Keratinocyte (primary cell): ENCODE results near the gene TMEM52B. TPM values are rescaled to one million over a fixed set of nuclear protein-coding genes. Genes with fewer than 3 reads are reported as not detected.
A peak's percentile ranks its signal among the peaks of the same experiment; 100 is the strongest.

Source experiments
- DNase-seq: peaks from one replicate; pipeline ENCODE4 v3.0.0-alpha.2; 2011; ENCODE audit warnings: low read depth, missing footprints, low spot score
- FAIRE-seq: peaks from 2 replicates; lab custom pipeline; 2011; peaks lifted over from hg19 to GRCh38; lab: Jason Lieb, UNC
- H2AFZ ChIP-seq: 2 replicates; pipeline ENCODE4 v1.6.0; 2012; ENCODE audit warnings: low read length, control low read depth, inconsistent platforms; ENCODE audit not compliant: control insufficient read depth
- H3K27ac ChIP-seq: 2 replicates; pipeline ENCODE4 v1.5.1; 2011; ENCODE audit warnings: low read length; ENCODE audit not compliant: control insufficient read depth, insufficient read depth
- H3K27me3 ChIP-seq: 3 replicates; pipeline ENCODE4 v1.6.0; 2011; ENCODE audit warnings: low read length; ENCODE audit not compliant: control insufficient read depth, insufficient read depth; ENCODE audit errors: extremely low read depth
- H3K36me3 ChIP-seq, 2 experiments: 2 replicates in 1 of 2; 3 replicates in 1 of 2; pipeline ENCODE4 v1.5.1; 2011; ENCODE audit warnings: low read length in 2 of 2, mild to moderate bottlenecking in 1 of 2; ENCODE audit not compliant: control insufficient read depth in 2 of 2, insufficient read depth in 2 of 2; ENCODE audit errors: extremely low read depth in 1 of 2
- H3K4me1 ChIP-seq: 3 replicates; pipeline ENCODE4 v1.5.1; 2011; ENCODE audit warnings: low read length; ENCODE audit not compliant: control insufficient read depth, insufficient read depth; ENCODE audit errors: extremely low read depth
- H3K4me2 ChIP-seq: 3 replicates; pipeline ENCODE4 v1.6.0; 2011; ENCODE audit warnings: low read depth, low read length; ENCODE audit not compliant: control insufficient read depth, insufficient read depth; ENCODE audit errors: extremely low read depth
- H3K4me3 ChIP-seq, 3 experiments: fragments of 200-600 bp in 1 of 3; sonication (generic) in 1 of 3; 2 replicates in 2 of 3; 3 replicates in 1 of 3; pipeline ENCODE4 v1.5.1; 2011 to 2016; ENCODE audit warnings: low read length in 3 of 3, mild to moderate bottlenecking in 3 of 3, control low read depth in 2 of 3, inconsistent platforms in 1 of 3, low read depth in 1 of 3, mixed read lengths in 1 of 3, mixed run types in 1 of 3, moderate library complexity in 1 of 3; ENCODE audit not compliant: control insufficient read depth in 2 of 3, insufficient read depth in 2 of 3; ENCODE audit errors: extremely low read depth in 1 of 3
- H3K79me2 ChIP-seq: 2 replicates; pipeline ENCODE4 v1.6.0; 2012; ENCODE audit warnings: low read length; ENCODE audit not compliant: control insufficient read depth, insufficient read depth
- H3K9ac ChIP-seq: 3 replicates; pipeline ENCODE4 v1.6.0; 2011; ENCODE audit warnings: low read length; ENCODE audit not compliant: control insufficient read depth, insufficient read depth; ENCODE audit errors: extremely low read depth
- H3K9me1 ChIP-seq: 3 replicates; pipeline ENCODE4 v1.6.0; 2011; ENCODE audit warnings: low read length; ENCODE audit not compliant: control insufficient read depth, insufficient read depth; ENCODE audit errors: extremely low read depth
- H3K9me3 ChIP-seq: 2 replicates; pipeline ENCODE4 v1.5.1; 2012; ENCODE audit warnings: low read depth, low read length; ENCODE audit not compliant: control insufficient read depth
- H4K20me1 ChIP-seq: 3 replicates; pipeline ENCODE4 v1.6.0; 2011; ENCODE audit warnings: low read length; ENCODE audit not compliant: control insufficient read depth, insufficient read depth; ENCODE audit errors: extremely low read depth
- EZH2 ChIP-seq: IDR thresholded peaks from one replicate; pipeline ENCODE4 v1.6.1; 2012; ENCODE audit warnings: inconsistent platforms, mild to moderate bottlenecking, low read length, moderate library complexity
- dilution Hi-C: fragments of 300-500 bp; cut with MboI; formaldehyde crosslinking; loops from one replicate; pipeline ENCODE4 v1.7.0; 2020; ENCODE audit warnings: low sequenced_read_pairs; ENCODE audit not compliant: extremely low pct_ligation_motif_present
- polyA plus RNA-seq, 5 experiments: library from polyadenylated mRNA; depleted of rRNA in 3 of 5; stranded (reverse) in 3 of 5; stranded (forward) in 1 of 5; unstranded in 1 of 5; fragments of >200 nt; gene quantifications; 1 replicate in 1 of 5; 2 replicates in 3 of 5; 3 replicates in 1 of 5; pipeline versions ENCODE4 v1.2.1 to v1.2.3, GENCODE V29; 2011 to 2012; ENCODE audit warnings: missing spikeins in 2 of 5, low read depth in 1 of 5, low replicate concordance in 1 of 5
- TF ChIP-seq, protein P1 (sequence below), 3 experiments: IDR thresholded peaks in 1 of 3; conservative IDR thresholded peaks in 1 of 3; optimal IDR thresholded peaks in 1 of 3; 2 replicates in 2 of 3; 3 replicates in 1 of 3; pipeline versions ENCODE3 to v1.5.1; 2011; ENCODE audit warnings: low read length in 3 of 3, mild to moderate bottlenecking in 3 of 3, moderate library complexity in 2 of 3, control low read depth in 1 of 3, inconsistent platforms in 1 of 3; ENCODE audit not compliant: insufficient read depth in 2 of 3; ENCODE audit errors: extremely low read depth in 1 of 3

Gene TMEM52B
- polyA plus RNA-seq, 1 donor (not counting 4 experiments of a cell fraction or from before 2014, with no cell fraction given) = not detected

DNA sequence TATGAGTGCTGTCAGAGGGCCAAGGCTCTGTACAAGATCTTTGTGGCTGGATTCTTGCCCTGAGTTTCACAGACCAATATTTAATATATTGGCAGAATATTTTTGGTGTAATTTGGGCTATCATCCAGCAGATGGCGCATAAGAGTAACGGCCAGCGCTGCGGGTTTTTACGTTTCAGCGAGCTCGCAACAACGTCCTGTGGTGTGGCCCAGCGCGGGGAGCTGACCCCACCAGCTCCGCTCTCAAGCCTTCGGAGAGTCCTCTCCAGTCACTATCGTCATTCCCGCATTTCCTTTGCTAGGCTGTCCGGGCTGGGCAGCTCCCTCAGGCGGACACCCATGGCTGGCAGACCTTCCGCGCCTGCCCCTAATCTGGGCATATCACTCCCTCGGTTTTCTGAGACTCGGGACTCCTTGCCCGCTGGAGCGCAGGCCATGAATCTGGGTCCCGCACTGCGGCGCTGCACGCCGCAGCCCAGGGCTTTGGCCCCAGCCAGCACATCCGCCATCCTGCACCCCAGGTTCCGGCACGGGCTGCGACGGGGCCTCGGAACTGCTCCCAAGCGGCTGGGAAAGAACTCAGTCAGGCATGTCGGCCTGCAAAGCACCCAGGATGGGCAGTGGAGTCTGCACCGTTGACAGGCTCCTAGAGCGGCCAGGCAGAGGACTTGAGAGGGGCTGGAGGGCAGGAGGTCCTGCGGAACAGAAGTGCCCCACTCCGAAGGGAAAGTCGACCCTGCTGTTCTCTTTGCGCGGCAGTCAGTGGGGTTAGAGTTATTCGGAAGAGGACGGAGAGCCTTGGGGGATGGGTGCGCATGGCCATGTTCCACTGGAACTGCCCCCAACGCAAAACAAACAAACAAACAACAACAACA lies 25.3 kb upstream of the TMEM52B start:
- no peak for DNase-seq
- peak overlapping the region; percentile 77 for H3K9ac ChIP-seq
- H3K27me3 ChIP-seq = no peaks in the 10 kb centered on the region
- H3K36me3 ChIP-seq = no peaks in the 10 kb centered on the region
- H4K20me1 ChIP-seq = no peaks in the 10 kb centered on the region
- FAIRE-seq = peak; percentile 5
- H3K27ac ChIP-seq = peak overlapping the region; percentile 55
- dilution Hi-C loops = no loop called here
- no peaks in the 10 kb centered on the region for H3K4me1 ChIP-seq
- no peaks in the 10 kb centered on the region for H3K79me2 ChIP-seq
- no peaks in the 10 kb centered on the region for H3K9me1 ChIP-seq
- H3K9me3 ChIP-seq = no peaks in the 10 kb centered on the region
- peak overlapping the region; percentile 92 for H3K4me2 ChIP-seq
- peak overlapping the region; percentile 29 to 76 (median 62) for H3K4me3 ChIP-seq
- TF ChIP-seq EZH2 = no peak
- TF ChIP-seq, protein P1, sequence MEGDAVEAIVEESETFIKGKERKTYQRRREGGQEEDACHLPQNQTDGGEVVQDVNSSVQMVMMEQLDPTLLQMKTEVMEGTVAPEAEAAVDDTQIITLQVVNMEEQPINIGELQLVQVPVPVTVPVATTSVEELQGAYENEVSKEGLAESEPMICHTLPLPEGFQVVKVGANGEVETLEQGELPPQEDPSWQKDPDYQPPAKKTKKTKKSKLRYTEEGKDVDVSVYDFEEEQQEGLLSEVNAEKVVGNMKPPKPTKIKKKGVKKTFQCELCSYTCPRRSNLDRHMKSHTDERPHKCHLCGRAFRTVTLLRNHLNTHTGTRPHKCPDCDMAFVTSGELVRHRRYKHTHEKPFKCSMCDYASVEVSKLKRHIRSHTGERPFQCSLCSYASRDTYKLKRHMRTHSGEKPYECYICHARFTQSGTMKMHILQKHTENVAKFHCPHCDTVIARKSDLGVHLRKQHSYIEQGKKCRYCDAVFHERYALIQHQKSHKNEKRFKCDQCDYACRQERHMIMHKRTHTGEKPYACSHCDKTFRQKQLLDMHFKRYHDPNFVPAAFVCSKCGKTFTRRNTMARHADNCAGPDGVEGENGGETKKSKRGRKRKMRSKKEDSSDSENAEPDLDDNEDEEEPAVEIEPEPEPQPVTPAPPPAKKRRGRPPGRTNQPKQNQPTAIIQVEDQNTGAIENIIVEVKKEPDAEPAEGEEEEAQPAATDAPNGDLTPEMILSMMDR (optimal IDR thresholded peaks at IDR 0.05 in 1 of 3, IDR thresholded peaks at IDR 0.05 in 1 of 3, conservative IDR thresholded peaks at IDR 0.05 in 1 of 3; ENCODE audit: extremely low read depth in 1 of 3, insufficient read depth in 2 of 3, low read length in 3 of 3) = peak; percentile 60 to 74 (median 69)
- peak overlapping the region; percentile 99 for H2AFZ ChIP-seq

DNA sequence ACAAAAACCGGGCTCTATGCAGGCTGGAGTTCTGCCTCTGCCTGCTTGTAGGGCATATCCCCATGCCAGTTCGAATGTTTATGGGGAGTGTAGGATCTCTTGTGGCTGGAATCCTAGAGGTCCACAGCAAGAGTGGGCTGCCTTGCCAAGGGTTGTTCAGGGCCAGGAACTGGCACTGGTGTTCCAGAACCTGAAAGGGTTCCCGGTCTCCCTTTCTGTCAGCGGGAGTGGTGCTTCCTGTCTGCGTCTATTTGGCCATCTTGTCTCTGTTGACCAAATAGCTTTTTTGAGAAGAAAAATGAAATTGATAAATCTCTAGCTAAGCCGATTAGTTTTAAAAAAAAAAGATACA lies 24.7 kb upstream of the TMEM52B start:
- no peaks in the 10 kb centered on the region for H3K36me3 ChIP-seq
- DNase-seq (no peak), FAIRE-seq (no peak)
- H4K20me1 ChIP-seq = no peaks in the 10 kb centered on the region
- no peaks in the 10 kb centered on the region for H3K9me1 ChIP-seq
- no peak overlapping the region for H3K9ac ChIP-seq
- TF ChIP-seq EZH2 = no peak
- TF ChIP-seq, protein P1 (optimal IDR thresholded peaks at IDR 0.05 in 1 of 3, IDR thresholded peaks at IDR 0.05 in 1 of 3, conservative IDR thresholded peaks at IDR 0.05 in 1 of 3; ENCODE audit: extremely low read depth in 1 of 3, insufficient read depth in 2 of 3, low read length in 3 of 3) = no peak
- no peak overlapping the region for H3K27ac ChIP-seq
- H3K79me2 ChIP-seq = no peaks in the 10 kb centered on the region
- dilution Hi-C loops = no loop called here
- H3K9me3 ChIP-seq = no peaks in the 10 kb centered on the region
- no peaks in the 10 kb centered on the region for H3K27me3 ChIP-seq
- H3K4me3 ChIP-seq = no peak overlapping the region
- no peak overlapping the region for H3K4me2 ChIP-seq
- H2AFZ ChIP-seq = no peak overlapping the region
- H3K4me1 ChIP-seq = no peaks in the 10 kb centered on the region
